HUES48 (cell line): Measurements from ENCODE around the gene RAB36.

Experiments used
- H3K27ac ChIP-seq: one replicate; pipeline ENCODE4 v1.7.0; 2013; ENCODE audit warnings: low read depth, low read length, inconsistent platforms
- H3K27me3 ChIP-seq: 2 replicates; pipeline ENCODE4 v1.6.1; 2013; ENCODE audit warnings: mild to moderate bottlenecking, low read length; ENCODE audit not compliant: control insufficient read depth, insufficient read depth
- H3K36me3 ChIP-seq: 2 replicates; pipeline ENCODE4 v1.6.1; 2013; ENCODE audit warnings: low read length; ENCODE audit not compliant: control insufficient read depth, insufficient read depth
- H3K4me1 ChIP-seq: 2 replicates; pipeline ENCODE4 v1.6.1; 2013; ENCODE audit warnings: mild to moderate bottlenecking, low read length; ENCODE audit not compliant: control insufficient read depth, insufficient read depth
- H3K4me3 ChIP-seq: 2 replicates; pipeline ENCODE4 v1.5.1; 2013; ENCODE audit warnings: mild to moderate bottlenecking, low read depth, low read length
- H3K9ac ChIP-seq: 2 replicates; pipeline ENCODE4 v1.6.1; 2013; ENCODE audit warnings: mild to moderate bottlenecking, low read depth, low read length, moderate library complexity
- H3K9me3 ChIP-seq: 2 replicates; pipeline ENCODE4 v1.6.1; 2013; ENCODE audit warnings: low read length; ENCODE audit not compliant: control insufficient read depth, insufficient read depth

Gene RAB36

DNA sequence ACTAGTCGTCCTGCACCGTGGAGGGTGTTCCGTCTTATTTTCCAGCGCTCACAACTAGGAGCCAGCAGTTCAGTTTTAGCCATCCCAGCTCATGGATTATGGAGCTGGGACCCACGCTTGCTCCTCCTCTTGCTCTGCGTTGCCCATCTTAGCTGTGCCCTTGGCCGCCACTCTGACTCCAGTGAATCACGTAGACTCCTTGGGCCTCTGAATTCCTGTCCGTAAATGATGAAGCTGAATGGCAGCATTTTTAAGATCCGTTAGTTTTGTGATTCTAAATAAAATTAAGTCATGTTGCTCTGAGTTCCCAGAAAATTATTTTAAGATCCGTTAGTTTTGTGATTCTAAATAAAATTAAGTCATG, 58.8 kb downstream of the RAB36 start:
- H3K4me3 ChIP-seq = no peak overlapping the region
- H3K4me1 ChIP-seq = peaks cover 8% of the 10 kb centered on the region
- H3K27ac ChIP-seq = no peak overlapping the region
- H3K9me3 ChIP-seq = no peaks in the 10 kb centered on the region
- H3K36me3 ChIP-seq = peaks cover 19% of the 10 kb centered on the region; the same call in 1 of the 2 replicates
- H3K9ac ChIP-seq = no peak overlapping the region
- no peaks in the 10 kb centered on the region for H3K27me3 ChIP-seq

- Histone ChIP-seq H3K9me3 (no peaks in the 10 kb centered on the region), H3K27ac (no peak overlapping the region), H3K27me3 (no peaks in the 10 kb centered on the region), H3K4me3 (no peak overlapping the region), H3K4me1 (peaks cover 7% of the 10 kb centered on the region; the same call in 1 of the 2 replicates), H3K9ac (no peak overlapping the region), H3K36me3 (peaks cover 19% of the 10 kb centered on the region; the same call in 1 of the 2 replicates)
These were observed 59.4 kb downstream of the RAB36 start for GRCh38 chr22:23204541-23205157.

DNA sequence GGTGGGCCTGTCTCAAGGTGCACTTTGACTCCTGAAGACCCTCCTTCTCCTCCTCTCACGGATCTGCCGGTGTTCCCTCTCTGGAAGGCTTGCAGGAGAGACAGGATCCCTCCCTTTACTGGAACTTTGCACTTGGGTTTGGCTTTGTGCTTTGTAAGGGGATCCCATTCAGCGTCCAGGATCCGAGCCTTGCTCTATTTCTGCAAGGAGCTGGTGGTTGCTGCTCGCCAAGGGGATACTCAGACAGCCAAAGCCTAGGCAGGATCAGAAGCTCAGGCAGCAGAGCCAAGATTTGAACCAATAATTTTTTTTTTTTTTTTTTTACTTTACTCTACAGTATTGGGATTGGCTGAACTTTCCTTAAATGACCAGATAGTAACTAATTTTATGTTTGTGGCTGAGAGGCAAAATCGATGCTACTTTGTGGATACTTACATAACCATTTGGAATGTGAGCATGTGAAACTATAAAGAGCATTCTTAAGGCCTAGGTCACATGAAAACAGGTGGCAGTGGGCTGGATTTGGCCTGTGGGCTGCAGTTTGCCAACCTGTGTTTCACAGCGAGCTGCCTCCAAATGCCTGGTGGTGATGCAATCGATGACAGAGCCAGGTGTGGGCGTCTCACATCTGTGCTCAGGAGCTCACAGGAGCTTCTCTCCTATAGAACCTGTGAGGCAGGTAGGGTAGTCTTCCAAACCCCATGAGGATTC, 60.2 kb downstream of the RAB36 start:
- H3K27ac ChIP-seq = no peak overlapping the region

GRCh38 chr22:23206915-23207314, 61.6 kb downstream of the RAB36 start:
- Histone ChIP-seq H3K36me3 (peaks cover 19% of the 10 kb centered on the region; the same call in 1 of the 2 replicates), H3K9ac (no peak overlapping the region), H3K4me3 (no peak overlapping the region), H3K27ac (no peak overlapping the region), H3K9me3 (no peaks in the 10 kb centered on the region), H3K4me1 (peaks cover 7% of the 10 kb centered on the region; the same call in 1 of the 2 replicates), H3K27me3 (no peaks in the 10 kb centered on the region)

More for the DNA sequence above, 60.2 kb downstream of the RAB36 start:
- H3K4me3 ChIP-seq = no peak overlapping the region
- H3K9ac ChIP-seq = no peak overlapping the region
- H3K36me3 ChIP-seq = peaks cover 19% of the 10 kb centered on the region; the same call in 1 of the 2 replicates
- no peaks in the 10 kb centered on the region for H3K27me3 ChIP-seq
- H3K4me1 ChIP-seq = peaks cover 7% of the 10 kb centered on the region; the same call in 1 of the 2 replicates
- no peaks in the 10 kb centered on the region for H3K9me3 ChIP-seq

DNA sequence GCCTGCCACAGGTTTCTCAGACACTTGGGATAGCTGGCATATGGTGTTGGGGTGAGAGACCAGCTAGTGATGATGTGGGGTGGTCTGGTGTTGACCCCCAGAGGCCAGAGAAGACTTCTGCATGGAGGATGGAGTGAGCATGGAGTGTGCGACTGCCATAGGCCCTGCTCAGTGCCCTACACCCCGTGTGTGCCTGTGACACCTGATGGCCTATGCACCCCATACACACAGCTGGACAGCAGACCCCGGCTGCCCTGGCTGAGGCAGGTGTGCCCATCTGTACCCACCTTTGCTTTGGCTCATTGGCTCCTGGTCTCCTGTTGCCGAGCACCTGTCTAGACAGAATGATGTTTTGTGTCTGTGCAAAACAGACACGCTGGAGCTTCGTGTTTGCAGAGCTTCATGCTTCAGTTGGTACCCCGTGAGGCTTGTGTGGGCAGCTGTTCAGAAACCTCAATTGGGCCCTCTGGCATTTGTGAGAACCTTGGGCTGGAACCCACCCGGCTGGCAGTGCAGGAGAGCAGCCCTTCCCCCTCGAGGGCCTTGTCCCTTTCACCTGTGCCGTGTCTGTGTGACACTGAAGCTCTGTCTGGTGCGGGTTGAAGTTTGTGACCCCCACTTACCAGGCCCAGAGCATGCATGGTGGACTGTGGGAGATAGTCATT, 62.6 kb downstream of the RAB36 start:
- Histone ChIP-seq H3K9me3 (no peaks in the 10 kb centered on the region), H3K27ac (no peak overlapping the region), H3K4me1 (peaks cover 7% of the 10 kb centered on the region; the same call in 1 of the 2 replicates), H3K9ac (no peak overlapping the region), H3K27me3 (no peaks in the 10 kb centered on the region), H3K36me3 (peaks cover 19% of the 10 kb centered on the region; the same call in 1 of the 2 replicates), H3K4me3 (no peak overlapping the region)

DNA sequence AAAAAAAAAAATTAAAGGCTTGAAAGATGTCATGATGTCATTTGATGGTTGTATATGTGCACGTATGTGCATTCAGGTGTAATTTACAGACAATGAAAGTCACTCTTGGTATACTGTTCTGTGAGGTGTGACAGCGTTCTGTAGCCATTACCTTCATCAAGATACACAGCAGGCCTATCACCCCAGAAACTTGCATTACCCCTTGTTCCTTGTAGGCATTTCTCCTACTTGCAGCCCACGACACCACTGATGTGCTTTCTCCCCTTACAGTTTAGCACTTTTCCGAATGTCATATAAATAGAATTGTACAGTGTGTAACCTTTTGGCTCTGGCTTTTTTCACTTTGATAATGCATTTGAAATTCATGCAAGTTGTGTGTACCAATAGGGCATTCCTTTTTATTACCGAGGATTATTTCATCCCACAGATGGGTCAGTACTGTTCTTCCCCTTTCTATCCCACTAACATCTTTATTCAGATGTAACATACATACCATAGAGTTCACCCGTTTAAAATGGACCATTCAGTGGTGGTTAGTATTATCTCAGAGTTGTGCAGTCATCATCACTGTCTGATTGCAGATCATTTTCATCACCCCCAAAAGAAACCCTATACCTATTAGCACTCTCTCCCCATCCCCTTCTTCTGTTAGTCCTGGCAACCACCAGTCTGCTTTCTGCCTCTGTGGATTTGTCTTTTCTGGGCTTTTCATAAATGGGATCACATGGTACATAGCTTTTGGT, 65.3 kb downstream of the RAB36 start:
- no peak overlapping the region for H3K27ac ChIP-seq
- H3K36me3 ChIP-seq = 0 out of 2 replicates have a peak, but pooled peaks cover 7% of the 10 kb centered on the region
- no peaks in the 10 kb centered on the region for H3K27me3 ChIP-seq
- H3K9me3 ChIP-seq = no peaks in the 10 kb centered on the region
- H3K9ac ChIP-seq = no peak overlapping the region
- no peak overlapping the region for H3K4me3 ChIP-seq
- peaks cover 5% of the 10 kb centered on the region; the same call in 1 of the 2 replicates for H3K4me1 ChIP-seq

DNA sequence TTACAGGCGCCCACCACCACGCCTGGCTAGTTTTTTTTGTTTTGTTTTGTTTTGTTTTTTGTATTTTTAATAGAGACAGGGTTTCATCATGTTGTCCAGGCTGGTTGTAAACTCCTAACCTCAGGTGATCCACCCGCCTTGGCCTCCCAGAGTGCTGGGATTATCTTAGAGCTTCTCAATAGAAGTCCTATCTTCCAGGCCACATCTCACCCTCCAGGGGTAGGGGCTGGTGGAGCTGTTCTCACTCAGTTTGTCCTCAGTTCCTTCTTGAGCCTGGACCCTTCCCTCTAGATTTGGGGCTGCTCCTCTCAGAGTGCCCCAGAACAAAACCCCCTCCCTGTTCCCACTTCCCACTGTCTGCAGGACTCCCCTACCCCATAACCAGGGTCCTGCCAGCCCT, 66.3 kb downstream of the RAB36 start:
- Histone ChIP-seq H3K4me1 (peaks cover 9% of the 10 kb centered on the region; the same call in 1 of the 2 replicates), H3K27me3 (no peaks in the 10 kb centered on the region), H3K9me3 (no peaks in the 10 kb centered on the region), H3K36me3 (0 out of 2 replicates have a peak, but pooled peaks cover 7% of the 10 kb centered on the region), H3K9ac (no peak overlapping the region), H3K4me3 (no peak overlapping the region), H3K27ac (no peak overlapping the region)

DNA sequence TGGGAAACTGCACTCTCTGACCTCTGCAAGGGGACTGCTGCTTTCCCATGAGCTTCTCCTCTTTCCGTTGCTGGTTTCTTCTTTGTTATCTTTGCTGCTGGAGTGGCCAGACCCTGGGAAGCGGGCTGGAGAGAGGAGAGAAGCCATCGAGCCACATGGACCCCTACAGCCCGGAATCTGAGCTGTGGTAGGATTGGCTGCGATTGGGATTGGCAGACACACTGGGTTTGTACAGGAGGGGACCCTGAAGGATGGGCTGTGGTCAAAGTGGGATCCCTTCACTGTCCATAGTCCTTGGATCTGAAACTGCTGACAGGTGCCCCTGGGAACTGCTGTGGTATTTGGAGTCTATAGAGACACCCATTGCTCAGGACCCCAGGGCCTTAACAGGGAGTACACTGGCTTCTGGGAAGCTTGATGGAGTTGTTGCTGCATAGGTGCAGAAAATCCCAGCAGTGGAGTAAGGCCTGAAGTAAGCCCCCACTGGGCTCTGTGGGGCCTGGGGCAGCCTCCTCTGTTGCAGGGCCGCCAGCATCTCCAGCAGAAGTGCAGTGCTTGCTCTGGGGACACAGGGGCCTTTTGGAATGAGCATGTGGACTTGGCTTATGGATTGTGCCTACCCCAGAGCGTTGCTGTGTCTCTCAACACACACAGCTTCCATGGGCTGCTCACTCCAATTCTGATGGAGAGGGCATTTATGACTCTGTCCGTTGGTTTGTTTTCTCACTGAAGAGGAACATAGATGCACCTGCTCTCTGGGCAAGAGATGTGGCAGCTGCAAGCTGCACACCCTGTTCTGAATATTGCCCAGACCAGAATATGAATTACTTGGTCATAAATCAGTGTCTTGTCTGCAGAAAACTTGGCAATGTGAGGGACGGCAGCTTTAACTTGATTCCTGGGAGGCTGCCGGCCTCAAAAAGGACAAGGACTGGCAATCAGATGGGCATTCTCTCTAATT, 67.1 kb downstream of the RAB36 start:
- Histone ChIP-seq H3K4me3 (no peak overlapping the region), H3K36me3 (0 out of 2 replicates have a peak, but pooled peaks cover 5% of the 10 kb centered on the region), H3K4me1 (peaks cover 12% of the 10 kb centered on the region; the same call in 1 of the 2 replicates), H3K9me3 (no peaks in the 10 kb centered on the region), H3K27me3 (no peaks in the 10 kb centered on the region), H3K27ac (no peak overlapping the region), H3K9ac (no peak overlapping the region)

GRCh38 chr22:23213022-23213555, 67.8 kb downstream of the RAB36 start:
- H3K9me3 ChIP-seq = no peaks in the 10 kb centered on the region
- H3K4me3 ChIP-seq = no peak overlapping the region
- no peak overlapping the region for H3K27ac ChIP-seq
- H3K36me3 ChIP-seq = no peaks in the 10 kb centered on the region
- no peaks in the 10 kb centered on the region for H3K27me3 ChIP-seq
- H3K4me1 ChIP-seq = peaks cover 18% of the 10 kb centered on the region; the same call in 1 of the 2 replicates
- H3K9ac ChIP-seq = no peak overlapping the region
